GM12874 (cell line): ENCODE data around the gene INPP5J.

Source experiments
- TF ChIP-seq, protein P1 (sequence below): IDR thresholded peaks from 2 replicates; pipeline ENCODE4 v1.5.1; 2011; ENCODE audit warnings: low read depth, mild to moderate bottlenecking, control low read depth, low read length, moderate library complexity; ENCODE audit not compliant: insufficient read depth

INPP5J gene

DNA sequence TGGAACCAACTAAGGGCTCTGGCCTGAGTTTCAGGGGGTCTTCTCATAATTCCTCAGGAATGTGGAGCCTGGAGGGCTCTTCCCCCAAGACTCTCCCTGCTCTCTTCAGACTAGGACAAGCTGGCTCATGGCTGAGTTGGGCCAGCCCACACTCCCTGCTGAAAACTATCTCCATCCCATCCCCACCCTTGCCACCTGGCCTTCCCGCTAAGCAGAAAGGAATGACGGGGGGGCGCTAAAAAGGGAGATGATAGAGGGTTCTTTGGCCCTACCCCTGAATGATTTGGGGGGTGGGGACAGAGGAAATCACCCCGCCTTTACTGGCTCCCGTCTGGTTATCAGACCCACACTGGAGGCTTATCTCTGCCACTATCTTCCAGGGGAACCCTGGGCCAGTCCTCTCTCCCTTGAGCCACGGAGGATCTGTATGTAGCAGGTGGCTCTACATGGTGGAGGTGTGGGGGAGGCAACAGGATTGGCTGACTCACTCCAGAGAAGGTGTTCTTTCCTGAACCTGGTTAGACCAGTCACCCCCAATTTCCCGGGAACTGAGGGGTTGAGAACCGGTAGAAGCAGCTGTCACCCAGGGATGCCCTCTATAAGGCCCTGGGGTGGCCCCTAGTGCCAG, 35.9 kb upstream of the INPP5J start:
- TF ChIP-seq, protein P1, sequence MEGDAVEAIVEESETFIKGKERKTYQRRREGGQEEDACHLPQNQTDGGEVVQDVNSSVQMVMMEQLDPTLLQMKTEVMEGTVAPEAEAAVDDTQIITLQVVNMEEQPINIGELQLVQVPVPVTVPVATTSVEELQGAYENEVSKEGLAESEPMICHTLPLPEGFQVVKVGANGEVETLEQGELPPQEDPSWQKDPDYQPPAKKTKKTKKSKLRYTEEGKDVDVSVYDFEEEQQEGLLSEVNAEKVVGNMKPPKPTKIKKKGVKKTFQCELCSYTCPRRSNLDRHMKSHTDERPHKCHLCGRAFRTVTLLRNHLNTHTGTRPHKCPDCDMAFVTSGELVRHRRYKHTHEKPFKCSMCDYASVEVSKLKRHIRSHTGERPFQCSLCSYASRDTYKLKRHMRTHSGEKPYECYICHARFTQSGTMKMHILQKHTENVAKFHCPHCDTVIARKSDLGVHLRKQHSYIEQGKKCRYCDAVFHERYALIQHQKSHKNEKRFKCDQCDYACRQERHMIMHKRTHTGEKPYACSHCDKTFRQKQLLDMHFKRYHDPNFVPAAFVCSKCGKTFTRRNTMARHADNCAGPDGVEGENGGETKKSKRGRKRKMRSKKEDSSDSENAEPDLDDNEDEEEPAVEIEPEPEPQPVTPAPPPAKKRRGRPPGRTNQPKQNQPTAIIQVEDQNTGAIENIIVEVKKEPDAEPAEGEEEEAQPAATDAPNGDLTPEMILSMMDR = no peak

- TF ChIP-seq, protein P1 = no peak
Measured at GRCh38 chr22:31087744-31088215, 35.0 kb upstream of the INPP5J start.

- TF ChIP-seq, protein P1 = no peak
Measured at GRCh38 chr22:31088233-31088986, 34.4 kb upstream of the INPP5J start.

- TF ChIP-seq, protein P1 = peak; percentile 93
Measured at GRCh38 chr22:31089160-31090100, 33.3 kb upstream of the INPP5J start.

- TF ChIP-seq, protein P1 = no peak
Measured at GRCh38 chr22:31090217-31091085, 32.3 kb upstream of the INPP5J start.

DNA sequence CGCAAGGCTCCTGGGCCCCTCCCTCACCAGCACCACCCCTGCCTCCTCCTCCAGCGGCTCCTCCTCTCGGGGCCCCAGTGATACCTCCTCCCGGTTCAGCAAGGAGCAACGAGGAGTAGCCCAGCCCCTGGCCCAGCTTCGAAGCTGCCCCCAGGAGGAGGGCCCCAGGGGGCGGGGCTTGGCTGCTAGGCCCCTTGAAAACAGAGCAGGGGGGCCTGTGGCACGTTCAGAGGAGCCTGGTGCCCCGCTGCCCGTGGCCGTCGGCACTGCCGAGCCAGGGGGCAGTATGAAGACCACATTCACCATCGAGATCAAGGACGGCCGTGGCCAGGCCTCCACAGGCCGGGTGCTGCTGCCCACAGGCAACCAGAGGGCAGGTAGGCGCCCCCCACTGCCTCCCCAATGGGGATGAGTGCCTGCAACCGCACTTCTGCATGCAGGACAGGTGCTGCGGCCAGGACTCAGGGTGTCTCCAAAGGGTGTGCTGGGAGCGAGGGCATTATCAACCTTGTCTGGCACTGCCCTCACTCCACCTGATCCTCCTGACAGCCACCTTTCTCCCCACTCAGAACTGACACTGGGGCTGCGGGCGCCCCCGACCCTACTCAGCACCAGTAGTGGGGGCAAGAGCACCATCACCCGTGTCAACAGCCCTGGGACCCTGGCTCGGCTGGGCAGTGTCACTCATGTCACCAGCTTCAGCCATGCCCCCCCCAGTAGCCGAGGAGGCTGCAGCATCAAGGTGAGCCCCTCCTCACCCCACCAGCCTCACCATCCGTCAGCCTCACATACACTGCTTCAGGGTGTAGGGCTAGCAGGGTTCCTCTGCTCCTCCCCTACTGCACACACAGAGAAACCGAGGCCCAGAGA, 31.4 kb upstream of the INPP5J start:
- TF ChIP-seq, protein P1 = no peak
